Muscle of back (tissue), 11 donors: ENCODE data around the gene NR6A1. TPM values are rescaled to one million over a fixed set of nuclear protein-coding genes. Genes with fewer than 3 reads are reported as not detected.

ENCODE experiments used
- DNase-seq, 3 donors: peaks; one replicate each; pipeline versions ENCODE4 v3.0.0 to v3.0.0-alpha.2; 2013
- polyA plus RNA-seq, 10 donors: library from polyadenylated mRNA; unstranded; fragments of 120-200 nt; gene quantifications; one replicate each; pipeline ENCODE4 v1.2.1, GENCODE V29; 2013; ENCODE audit not compliant: insufficient read length in 10 of 10

NR6A1 gene
- polyA plus RNA-seq, 10 donors = 0.51 to 1.5 (median 0.91) TPM

DNA sequence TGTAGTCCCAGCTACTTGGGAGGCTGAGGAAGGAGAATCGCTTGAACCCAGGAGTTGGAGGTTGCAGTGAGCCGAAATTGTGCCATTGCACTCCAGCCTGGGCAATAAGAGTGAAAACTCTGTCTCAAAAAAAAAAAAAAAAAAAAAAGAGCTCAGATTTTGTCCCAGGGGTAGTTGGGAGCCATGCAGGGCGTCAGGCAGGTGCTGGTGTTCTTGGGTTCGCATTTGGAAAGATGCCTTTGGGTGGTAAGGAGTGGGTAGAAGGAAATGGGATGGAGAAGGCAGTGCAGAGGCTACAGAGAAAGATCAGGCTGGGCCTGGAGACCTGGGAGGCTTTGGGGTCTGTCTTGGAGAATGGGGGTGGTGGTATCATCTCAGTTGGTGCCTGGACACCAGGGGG is 297.0 kb downstream of the NR6A1 start:
- no peak for DNase-seq

DNA sequence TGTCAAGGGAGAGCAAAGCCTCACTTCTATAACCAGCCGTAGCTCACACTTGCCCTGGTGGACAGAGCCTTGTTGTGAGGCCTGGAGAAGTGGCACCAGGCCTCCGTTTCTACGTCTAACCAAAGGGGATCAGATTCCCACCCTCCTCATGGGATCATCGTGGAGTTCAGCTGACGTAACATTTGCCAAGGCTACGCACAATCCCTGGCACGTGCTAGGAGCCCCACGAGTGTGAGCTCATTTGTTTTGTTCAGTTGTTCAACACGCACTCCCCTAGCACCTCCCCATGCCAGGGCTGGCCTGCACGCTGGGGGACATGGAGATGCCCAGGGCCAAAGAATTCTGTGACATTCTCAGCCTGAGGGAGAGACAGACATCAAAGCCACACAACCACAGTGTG is 297.8 kb downstream of the NR6A1 start:
- no peak for DNase-seq

DNA sequence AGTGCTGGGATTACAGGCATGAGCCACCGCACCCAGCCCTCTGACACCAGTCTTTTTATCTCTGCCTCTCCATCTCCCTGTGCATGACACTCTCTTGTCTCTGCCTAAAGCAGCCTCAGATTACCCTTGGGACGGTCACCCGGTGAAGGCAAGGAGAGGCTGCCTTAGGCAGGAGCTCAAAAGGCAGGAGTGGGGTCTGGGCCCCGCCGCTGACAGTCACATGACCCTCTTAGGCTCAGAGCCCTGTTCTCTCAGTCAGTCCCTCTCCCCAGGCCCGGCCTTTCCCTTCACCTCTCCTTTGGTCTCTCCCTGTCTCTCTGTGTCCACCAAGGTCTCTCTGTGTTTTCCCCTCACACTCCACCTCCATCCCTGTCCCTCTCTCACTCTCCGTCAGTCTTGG is 298.3 kb downstream of the NR6A1 start:
- no peak for DNase-seq

DNA sequence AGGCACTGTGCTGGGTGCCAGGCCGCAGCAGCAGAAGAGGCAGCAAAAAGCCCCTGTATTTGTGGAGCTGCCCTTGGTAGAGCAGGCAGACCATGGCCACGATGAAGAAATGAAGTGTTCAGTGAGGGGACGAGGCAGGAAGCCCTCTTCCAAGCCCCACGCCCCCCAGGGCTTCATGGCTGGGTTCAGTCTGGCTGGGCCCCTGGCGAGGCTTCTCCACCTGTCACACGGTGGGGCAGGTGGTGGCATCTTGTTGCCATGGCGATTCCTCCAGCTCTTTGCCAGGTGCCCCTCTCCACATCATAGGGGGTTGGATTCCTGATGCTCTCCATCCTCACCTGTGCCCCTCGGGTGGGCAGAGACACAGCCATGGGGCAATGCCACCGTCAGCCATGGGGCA is 299.4 kb downstream of the NR6A1 start:
- DNase-seq = no peak

DNA sequence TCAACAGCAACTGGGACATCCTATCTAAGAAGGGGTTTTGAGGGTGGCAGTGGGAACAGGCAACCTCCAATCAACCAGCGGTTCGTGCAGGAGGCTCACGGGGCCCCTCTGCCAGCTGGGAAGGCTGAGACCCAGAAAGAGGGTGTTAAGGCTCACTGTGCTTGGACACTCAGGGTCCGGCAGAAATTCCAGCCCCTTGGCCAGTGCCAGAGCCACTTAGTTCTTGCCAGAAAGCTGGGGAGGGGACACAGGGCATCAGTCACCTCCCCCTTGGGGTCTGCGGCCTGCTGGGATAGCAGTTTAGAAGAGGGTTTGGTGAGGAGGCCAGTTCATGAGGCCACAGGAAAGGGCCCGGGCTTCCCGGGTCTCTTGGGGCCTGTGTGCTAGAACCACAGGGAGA is 300.4 kb downstream of the NR6A1 start:
- DNase-seq = no peak

DNA sequence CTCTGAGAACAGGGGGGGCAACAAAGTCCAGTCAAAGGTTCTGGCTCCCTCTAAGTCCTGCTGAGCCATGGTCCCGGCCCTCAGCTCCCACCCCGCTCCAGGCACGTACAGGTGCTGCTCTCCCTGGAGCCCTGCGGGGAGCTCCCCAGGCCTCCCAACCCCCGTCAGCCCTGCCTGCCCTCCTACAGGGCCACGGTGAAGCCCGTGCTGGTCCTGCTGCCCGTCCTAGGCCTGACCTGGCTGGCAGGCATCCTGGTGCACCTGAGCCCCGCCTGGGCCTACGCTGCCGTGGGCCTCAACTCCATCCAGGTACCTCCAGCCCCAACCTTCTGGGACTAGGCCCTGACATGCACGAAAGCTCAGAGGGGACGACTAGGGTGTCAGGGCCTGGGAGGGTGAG is 300.8 kb downstream of the NR6A1 start:
- no peak for DNase-seq

DNA sequence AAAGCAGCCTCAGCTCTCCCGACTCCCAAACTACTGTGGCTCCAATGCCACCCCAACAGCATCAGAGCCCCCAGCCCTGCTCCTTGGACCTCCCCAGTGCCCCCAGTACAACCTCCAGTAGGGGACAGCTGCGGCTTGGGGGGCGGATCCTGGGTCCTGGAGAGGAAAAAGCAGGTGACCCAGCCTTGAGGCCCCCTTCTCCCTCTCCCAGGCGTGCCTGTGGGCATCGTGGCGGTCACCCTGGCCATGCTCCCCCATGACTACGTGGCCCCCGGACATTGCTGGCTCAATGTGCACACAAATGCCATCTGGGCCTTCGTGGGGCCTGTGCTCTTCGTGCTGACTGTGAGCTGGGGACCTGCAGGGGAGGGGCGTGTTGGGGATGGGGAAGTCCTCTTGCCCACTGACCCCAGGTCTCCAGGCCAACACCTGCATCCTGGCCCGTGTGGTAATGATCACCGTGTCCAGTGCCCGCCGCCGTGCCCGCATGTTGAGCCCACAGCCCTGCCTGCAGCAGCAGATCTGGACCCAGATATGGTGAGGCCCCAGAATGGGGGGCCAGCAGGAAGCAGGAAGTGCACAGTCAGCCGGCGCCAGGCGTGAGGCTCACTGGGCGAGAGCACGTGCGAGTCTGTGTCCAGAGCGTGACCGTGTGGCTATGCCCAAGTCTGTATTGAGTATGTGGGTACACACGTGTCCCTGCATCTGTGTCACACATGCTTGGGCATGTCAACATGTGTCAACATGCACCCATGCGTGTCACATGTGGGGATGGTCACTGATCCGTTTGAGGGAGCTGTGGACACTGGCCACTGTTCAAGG is 301.9 kb downstream of the NR6A1 start:
- no peak for DNase-seq

DNA sequence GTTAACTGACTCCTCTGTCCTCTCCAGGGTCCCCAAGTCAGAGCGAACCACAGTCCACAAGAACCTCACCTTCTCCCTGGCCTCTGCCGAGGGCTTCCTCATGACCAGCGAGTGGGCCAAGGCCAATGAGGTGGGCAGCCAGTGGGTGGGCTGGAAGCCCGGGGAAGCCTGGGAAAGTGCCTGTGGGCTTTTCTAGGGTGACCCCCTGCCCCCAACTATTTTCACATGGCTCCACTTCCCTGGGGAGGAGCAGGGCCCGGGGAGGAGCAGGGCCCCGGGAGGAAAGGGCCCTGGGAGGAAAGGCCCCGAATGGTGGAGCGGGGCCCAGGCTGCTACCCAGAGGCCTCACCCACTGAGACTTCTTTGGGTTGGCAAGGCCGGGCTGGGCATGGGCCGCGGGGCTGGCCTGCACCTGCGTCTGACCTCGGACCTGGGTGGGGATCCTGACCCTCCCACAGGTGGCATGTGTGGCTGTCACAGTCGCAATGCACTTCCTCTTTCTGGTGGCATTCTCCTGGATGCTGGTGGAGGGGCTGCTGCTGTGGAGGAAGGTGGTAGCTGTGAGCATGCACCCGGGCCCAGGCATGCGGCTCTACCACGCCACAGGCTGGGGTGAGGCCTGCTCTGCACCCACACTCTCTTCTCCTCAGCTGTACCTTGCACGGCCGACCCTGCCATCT is 302.9 kb downstream of the NR6A1 start:
- DNase-seq = no peak

DNA sequence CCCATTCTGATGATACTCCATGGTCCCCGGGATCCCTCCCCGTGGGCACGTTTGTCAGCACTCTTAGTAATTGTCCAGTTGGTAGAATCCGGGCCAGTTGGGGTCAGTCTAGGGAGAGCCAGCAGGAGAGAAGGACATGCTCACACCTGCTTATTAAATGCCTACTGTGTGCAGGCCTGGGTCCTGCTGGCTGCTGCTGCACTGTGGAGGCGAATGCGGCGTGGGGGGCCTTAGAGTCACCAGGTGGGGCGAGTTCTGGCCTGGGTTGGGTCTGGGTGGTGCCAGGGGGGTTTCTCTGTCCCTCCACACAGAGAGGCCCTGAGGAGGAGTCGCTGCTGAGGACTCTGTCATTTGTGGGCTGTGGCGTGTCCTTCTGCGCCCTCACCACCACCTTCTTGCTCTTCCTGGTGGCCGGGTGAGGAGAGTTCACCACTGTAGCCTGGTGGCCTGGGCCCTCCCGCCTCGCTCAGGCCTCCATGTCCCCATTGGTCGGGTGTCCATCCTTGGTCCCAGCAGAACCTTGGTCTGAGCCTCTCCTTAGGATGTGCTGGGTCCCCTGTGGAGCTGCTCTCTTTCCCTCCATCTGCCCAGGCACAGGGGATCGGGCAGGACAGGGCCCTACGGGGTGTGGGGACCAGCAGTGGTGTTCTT is 303.6 kb downstream of the NR6A1 start:
- no peak for DNase-seq

Other genes with a start within 250 kb of the NR6A1 start
- gene OLFML2A, start 5.8 kb upstream of the NR6A1 start, polyA plus RNA-seq = 100 to 1,000 TPM; 124 to 166 (median 140) TPM
- gene WDR38, start 82.1 kb upstream of the NR6A1 start, polyA plus RNA-seq = under 1 TPM in 3 of 10 donors, not detected in 7; 0.10 to 0.43 (median 0.19) TPM
- gene RPL35, start 90.6 kb upstream of the NR6A1 start, polyA plus RNA-seq = 1,000 to 10,000 TPM; 1,479 to 2,318 (median 1,842) TPM
- gene ARPC5L, start 90.8 kb upstream of the NR6A1 start, polyA plus RNA-seq = 10 to 100 TPM; 25.7 to 33.1 (median 29.5) TPM
- gene GOLGA1, start 169.8 kb upstream of the NR6A1 start, polyA plus RNA-seq = 10 to 100 TPM in 7 of 10 donors, 1 to 10 TPM in 3; 9.0 to 18.7 (median 11.2) TPM